Colonic mucosa (tissue), 4 donors: ENCODE measurements around the gene TBC1D22A. TPM values are rescaled to one million over a fixed set of nuclear protein-coding genes. Genes with fewer than 3 reads are reported as not detected.

Experiments used
- DNase-seq: peaks from one replicate; pipeline ENCODE4 v3.0.0-alpha.2; 2020
- H3K27ac ChIP-seq: fragments of 200-600 bp; one replicate; pipeline ENCODE4 v1.8.0; 2021
- H3K27me3 ChIP-seq: fragments of 200-600 bp; one replicate; pipeline ENCODE4 v1.8.0; 2021
- H3K36me3 ChIP-seq: fragments of 200-600 bp; one replicate; pipeline ENCODE4 v1.8.0; 2021
- H3K4me1 ChIP-seq: fragments of 200-600 bp; one replicate; pipeline ENCODE4 v1.8.0; 2021; ENCODE audit warnings: mild to moderate bottlenecking
- H3K4me3 ChIP-seq: fragments of 200-600 bp; one replicate; pipeline ENCODE4 v1.8.0; 2021
- H3K9ac ChIP-seq, 2 donors: one replicate each; pipeline ENCODE4 v1.7.0; 2013; ENCODE audit warnings: control low read depth in 2 of 2, low read depth in 2 of 2, low read length in 2 of 2
- H3K9me3 ChIP-seq: fragments of 200-600 bp; one replicate; pipeline ENCODE4 v1.8.0; 2021
- CTCF ChIP-seq: fragments of 200-600 bp; IDR thresholded peaks from one replicate; pipeline ENCODE4 v1.8.0; 2022; ENCODE audit warnings: antibody characterized with exemption, mild to moderate bottlenecking
- intact Hi-C: fragments of 100-400 bp; cut with DNase I; formaldehyde crosslinking; loops from one replicate; pipeline ENCODE4 v1.14.1; 2022
- total RNA-seq, 2 donors: library from RNA; stranded (reverse); fragmentation: NEBNext Ultra II Directional in 1 of 2; extraction: Animal tissue kit (Norgen Biotek cat#: 25700) in 1 of 2; gene quantifications; one replicate each; pipeline ENCODE4 v1.2.1, GENCODE V29; 2021
- donor health status: healthy.
- donor health status: DM: no; HTN: no; CAD: no.
- donor health status: DM: no; HTN: no; CAD: no.

TBC1D22A gene
- total RNA-seq, 2 donors from 2014 or later, result 34.2 to 36.4 TPM

GRCh38 chr22:47041271-47042115, 279.0 kb downstream of the TBC1D22A start:
- no peak overlapping the region for H3K4me3 ChIP-seq
- H3K9ac ChIP-seq, result no peak overlapping the region
- TF ChIP-seq CTCF, result no peak
- no peaks in the 10 kb centered on the region for H3K9me3 ChIP-seq
- no peak overlapping the region for H3K27ac ChIP-seq
- intact Hi-C loops, result no loop called here
- H3K27me3 ChIP-seq, result no peaks in the 10 kb centered on the region
- DNase-seq, result no peak
- peaks cover 9% of the 10 kb centered on the region for H3K4me1 ChIP-seq
- no peaks in the 10 kb centered on the region for H3K36me3 ChIP-seq

GRCh38 chr22:47042116-47042825, 279.8 kb downstream of the TBC1D22A start:
- Histone ChIP-seq H3K36me3 (no peaks in the 10 kb centered on the region), H3K9me3 (no peaks in the 10 kb centered on the region), H3K27me3 (no peaks in the 10 kb centered on the region), H3K4me3 (no peak overlapping the region), H3K27ac (no peak overlapping the region), H3K9ac (no peak overlapping the region), H3K4me1 (peaks cover 9% of the 10 kb centered on the region)
- no peak for TF ChIP-seq CTCF
- DNase-seq, result no peak
- intact Hi-C loops, result no loop called here

GRCh38 chr22:47042861-47043496, 280.5 kb downstream of the TBC1D22A start:
- no peaks in the 10 kb centered on the region for H3K9me3 ChIP-seq
- peaks cover 9% of the 10 kb centered on the region for H3K4me1 ChIP-seq
- no peaks in the 10 kb centered on the region for H3K27me3 ChIP-seq
- no peak overlapping the region for H3K4me3 ChIP-seq
- intact Hi-C loops, result no loop called here
- no peak overlapping the region for H3K9ac ChIP-seq
- no peak overlapping the region for H3K27ac ChIP-seq
- TF ChIP-seq CTCF, result no peak
- DNase-seq, result no peak
- no peaks in the 10 kb centered on the region for H3K36me3 ChIP-seq

GRCh38 chr22:47043835-47044721, 281.6 kb downstream of the TBC1D22A start:
- H3K9ac ChIP-seq, result peak overlapping the region in 1 of 2 donors; percentile 38
- DNase-seq, result peak; percentile 86
- peak overlapping the region; percentile 6 for H3K27ac ChIP-seq

More at GRCh38 chr22:47043835-47044721, 281.6 kb downstream of the TBC1D22A start:
- Histone ChIP-seq H3K36me3 (no peaks in the 10 kb centered on the region), H3K27me3 (no peaks in the 10 kb centered on the region), H3K4me1 (peaks cover 17% of the 10 kb centered on the region), H3K4me3 (no peak overlapping the region), H3K9me3 (no peaks in the 10 kb centered on the region)
- no peak for TF ChIP-seq CTCF
- intact Hi-C loops, result no loop called here
